H1 (cell line): Measurements from ENCODE around the gene TIMM10B. TPM values are rescaled to one million over a fixed set of nuclear protein-coding genes. Genes with fewer than 3 reads are reported as not detected.

Experiments used
- CTCF ChIA-PET: fragments of 300-600 bp; sonication (Branson Sonifier 250); formaldehyde crosslinking; loops from one replicate; lab custom pipeline; 2021; ENCODE audit not compliant: partially characterized antibody; lab: Charles Lee
- POLR2A ChIA-PET: fragments of 300-600 bp; sonication (Branson Sonifier 250); formaldehyde crosslinking; loops from one replicate; lab custom pipeline; 2021; ENCODE audit warnings: inconsistent platforms; ENCODE audit not compliant: partially characterized antibody; lab: Charles Lee
- DNase-seq, 2 experiments: peaks; one replicate each; pipeline versions ENCODE4 v3.0.0 to v3.0.0-alpha.2; 2010 to 2022; ENCODE audit warnings: low spot score in 2 of 2, low read depth in 1 of 2, mixed read lengths in 1 of 2
- FAIRE-seq: peaks from 2 replicates; lab custom pipeline; 2011; peaks lifted over from hg19 to GRCh38; lab: Jason Lieb, UNC
- H2AFZ ChIP-seq: 2 replicates; pipeline ENCODE4 v1.8.1; 2012; ENCODE audit warnings: low read length, inconsistent platforms
- H2AK5ac ChIP-seq: 2 replicates; pipeline ENCODE4 v1.6.1; 2013; ENCODE audit warnings: low read depth, low read length
- H2BK120ac ChIP-seq: replicated peaks from 2 replicates; pipeline ENCODE3; 2013; ENCODE audit warnings: low read depth, low read length, inconsistent platforms
- H2BK12ac ChIP-seq: 2 replicates; pipeline ENCODE4 v1.6.1; 2013; ENCODE audit warnings: low read depth, low read length
- H2BK15ac ChIP-seq: 2 replicates; pipeline ENCODE4 v1.6.1; 2013; ENCODE audit warnings: low read length
- H2BK20ac ChIP-seq: 2 replicates; pipeline ENCODE4 v1.6.1; 2013; ENCODE audit warnings: low read length
- H2BK5ac ChIP-seq: 2 replicates; pipeline ENCODE4 v1.6.1; 2013; ENCODE audit warnings: low read depth, low read length
- H3K14ac ChIP-seq: 2 replicates; pipeline ENCODE4 v1.6.1; 2013; ENCODE audit warnings: inconsistent platforms; ENCODE audit not compliant: insufficient read length
- H3K18ac ChIP-seq: 2 replicates; pipeline ENCODE4 v1.6.1; 2013; ENCODE audit warnings: low read length; ENCODE audit errors: extremely low read depth
- H3K23ac ChIP-seq: 2 replicates; pipeline ENCODE4 v1.6.1; 2013; ENCODE audit warnings: inconsistent platforms; ENCODE audit not compliant: insufficient read length
- H3K23me2 ChIP-seq: 2 replicates; pipeline ENCODE4 v1.6.1; 2013; ENCODE audit warnings: low read depth, low read length
- H3K27ac ChIP-seq: 2 replicates; pipeline ENCODE4 v1.6.1; 2011; ENCODE audit warnings: low read depth, low read length, inconsistent platforms
- H3K27me3 ChIP-seq, 4 experiments: replicated peaks in 1 of 4; 1 replicate in 1 of 4; 2 replicates in 3 of 4; pipeline versions ENCODE4 v1.6.1 to v1.8.1; 2011 to 2013; ENCODE audit warnings: low read length in 3 of 4, mild to moderate bottlenecking in 3 of 4, inconsistent platforms in 2 of 4, mixed read lengths in 2 of 4, moderate library complexity in 1 of 4; ENCODE audit not compliant: control insufficient read depth in 3 of 4, insufficient read depth in 3 of 4; ENCODE audit errors: extremely low read depth in 1 of 4
- H3K36me3 ChIP-seq, 4 experiments: 2 replicates each; pipeline versions ENCODE4 v1.6.1 to v1.8.1; 2011 to 2013; ENCODE audit warnings: mild to moderate bottlenecking in 4 of 4, low read length in 3 of 4, moderate library complexity in 2 of 4, control low read depth in 1 of 4, inconsistent platforms in 1 of 4; ENCODE audit not compliant: insufficient read depth in 4 of 4, control insufficient read depth in 2 of 4
- H3K4ac ChIP-seq: replicated peaks from 2 replicates; pipeline ENCODE3; 2013; ENCODE audit warnings: low read length, low read depth, mixed read lengths, inconsistent platforms; ENCODE audit not compliant: insufficient read length
- H3K4me1 ChIP-seq, 4 experiments: replicated peaks in 1 of 4; 1 replicate in 1 of 4; 2 replicates in 3 of 4; pipeline versions ENCODE4 v1.6.1 to v1.8.1; 2011 to 2013; ENCODE audit warnings: low read length in 3 of 4, inconsistent platforms in 2 of 4, mixed read lengths in 1 of 4; ENCODE audit not compliant: insufficient read depth in 4 of 4, control insufficient read depth in 3 of 4
- H3K4me2 ChIP-seq, 2 experiments: 2 replicates each; pipeline versions ENCODE4 v1.6.1 to v1.8.1; 2011 to 2013; ENCODE audit warnings: low read depth in 2 of 2, low read length in 2 of 2, control low read depth in 1 of 2, inconsistent platforms in 1 of 2, mild to moderate bottlenecking in 1 of 2; ENCODE audit not compliant: insufficient read depth in 1 of 2
- H3K4me3 ChIP-seq, 4 experiments: fragments of 200-600, 300-600 bp in 1 of 4; sonication (generic), shearing (Covaris generic), sonication (Bioruptor Twin) in 1 of 4; 2 replicates each; pipeline versions ENCODE4 v1.5.1 to v1.8.1; 2011 to 2016; ENCODE audit warnings: low read length in 4 of 4, low read depth in 3 of 4, control low read depth in 2 of 4, inconsistent platforms in 2 of 4, mild to moderate bottlenecking in 2 of 4, mixed read lengths in 1 of 4, moderate library complexity in 1 of 4; ENCODE audit not compliant: insufficient read depth in 2 of 4; ENCODE audit errors: extremely low read depth in 1 of 4
- H3K56ac ChIP-seq: replicated peaks from 2 replicates; pipeline ENCODE3; 2013; ENCODE audit warnings: low read depth, mild to moderate bottlenecking, mixed read lengths, low read length, inconsistent platforms; ENCODE audit not compliant: insufficient read length
- H3K79me1 ChIP-seq: 2 replicates; pipeline ENCODE4 v1.6.1; 2013; ENCODE audit warnings: low read depth, low read length, control low read depth
- H3K79me2 ChIP-seq, 2 experiments: 2 replicates each; pipeline versions ENCODE4 v1.6.1 to v1.8.1; 2012 to 2013; ENCODE audit warnings: low read length in 2 of 2, mild to moderate bottlenecking in 2 of 2, inconsistent platforms in 1 of 2; ENCODE audit not compliant: insufficient read depth in 2 of 2, control insufficient read depth in 1 of 2
- H3K9ac ChIP-seq, 4 experiments: replicated peaks in 1 of 4; 1 replicate in 1 of 4; 2 replicates in 3 of 4; pipeline versions ENCODE4 v1.6.1 to v1.8.1; 2011 to 2013; ENCODE audit warnings: low read depth in 3 of 4, low read length in 3 of 4, control low read depth in 2 of 4, mild to moderate bottlenecking in 2 of 4, moderate library complexity in 2 of 4, inconsistent platforms in 1 of 4; ENCODE audit errors: extremely low read depth in 1 of 4
- H3K9me3 ChIP-seq, 2 experiments: 2 replicates each; pipeline versions ENCODE4 v1.6.1 to v1.8.1; 2012 to 2013; ENCODE audit warnings: mild to moderate bottlenecking in 2 of 2, moderate library complexity in 2 of 2, control low read depth in 1 of 2, inconsistent platforms in 1 of 2, low read depth in 1 of 2, low read length in 1 of 2, mixed read lengths in 1 of 2; ENCODE audit not compliant: insufficient read depth in 2 of 2
- H4K20me1 ChIP-seq, 2 experiments: replicated peaks in 1 of 2; 2 replicates each; pipeline versions ENCODE3 to v1.8.1; 2011 to 2013; ENCODE audit warnings: inconsistent platforms in 2 of 2, low read length in 2 of 2, mild to moderate bottlenecking in 1 of 2; ENCODE audit not compliant: insufficient read depth in 2 of 2, control insufficient read depth in 1 of 2
- H4K5ac ChIP-seq: 2 replicates; pipeline ENCODE4 v1.6.1; 2013; ENCODE audit warnings: low read length, low read depth, mixed read lengths, inconsistent platforms; ENCODE audit not compliant: insufficient read length
- H4K8ac ChIP-seq: 2 replicates; pipeline ENCODE4 v1.8.0; 2013; ENCODE audit warnings: mild to moderate bottlenecking, moderate library complexity, low read length, inconsistent platforms; ENCODE audit not compliant: insufficient read depth; ENCODE audit errors: extremely low read depth
- H4K91ac ChIP-seq: replicated peaks from 2 replicates; pipeline ENCODE3; 2013; ENCODE audit warnings: low read length, mixed read lengths, inconsistent platforms; ENCODE audit not compliant: insufficient read length
- BACH1 ChIP-seq: IDR thresholded peaks from 2 replicates; pipeline ENCODE4 v1.6.1; 2012; ENCODE audit warnings: low read length, improper control_type of control experiment
- EP300 ChIP-seq, 2 experiments: IDR thresholded peaks; 1 replicate in 1 of 2; 2 replicates in 1 of 2; pipeline ENCODE4 v1.6.1; 2011 to 2012; ENCODE audit warnings: low read depth in 2 of 2, low read length in 2 of 2, mild to moderate bottlenecking in 2 of 2, borderline replicate concordance in 1 of 2, inconsistent platforms in 1 of 2, moderate library complexity in 1 of 2
- WGBS, 2 experiments: shearing (Covaris generic) in 1 of 2; methylation state at CpG; one replicate each; pipeline versions ENCODE4 v1.1.6 to v1.1.7; 2013 to 2015; ENCODE audit warnings: low lambda C conversion rate in 2 of 2, mixed read lengths in 2 of 2, inconsistent platforms in 1 of 2, low coverage in 1 of 2, missing lambda C conversion rate in 1 of 2; ENCODE audit not compliant: insufficient replicate concordance in 2 of 2, insufficient coverage in 1 of 2, insufficient read length in 1 of 2; ENCODE audit errors: extremely low coverage in 1 of 2, missing lambda C conversion rate in 1 of 2; 5-methylcytosine and 5-hydroxymethylcytosine counted together
- polyA plus RNA-seq, 7 experiments: library from polyadenylated mRNA; depleted of rRNA in 3 of 7; stranded (reverse) in 5 of 7; unstranded in 2 of 7; fragments of >200 nt in 5 of 7; fragments of 200-250 nt in 2 of 7; gene quantifications; 1 replicate in 5 of 7; 2 replicates in 1 of 7; 4 replicates in 1 of 7; pipeline versions ENCODE4 v1.2.1 to v1.2.3, GENCODE V29; 2011 to 2013; ENCODE audit warnings: missing spikeins in 2 of 7, mixed read lengths in 2 of 7
- total RNA-seq: library from RNA; stranded (reverse); fragmentation: NEBNext Ultra II Directional; extraction: Animal tissue kit (Norgen Biotek cat#: 25700); gene quantifications from 2 replicates; pipeline ENCODE4 v1.2.1, GENCODE V29; 2021

The TIMM10B gene
- total and polyA plus RNA-seq, 2 of the 8 experiments (the other 6 are each of a cell fraction or from before 2014, with no cell fraction given) = 38.2 to 47.8 TPM

- Histone ChIP-seq H3K4ac (no peak overlapping the region), H2AK5ac (no peak overlapping the region), H2BK12ac (no peak overlapping the region), H3K23me2 (no peaks in the 10 kb centered on the region)
- no peak for DNase-seq
- TF ChIP-seq BACH1 = no peak
- TF ChIP-seq EP300 (IDR thresholded peaks at IDR 0.05; ENCODE audit: borderline replicate concordance in 1 of 2, low read depth in 2 of 2, low read length in 2 of 2) = no peak
- TF ChIP-seq, all 59 proteins: peak for 0
- no peak overlapping the region for H4K5ac ChIP-seq
- no peaks in the 10 kb centered on the region for H3K4me1 ChIP-seq
- no peak overlapping the region for H3K27ac ChIP-seq
- H3K36me3 ChIP-seq = peaks cover 0 to 2% (median 0%) of the 10 kb centered on the region in 4 experiments; a peak in 5 of 8 replicates
- no peaks in the 10 kb centered on the region for H4K20me1 ChIP-seq
- H4K8ac ChIP-seq = no peak overlapping the region
- no peak overlapping the region for H2BK120ac ChIP-seq
- H2BK15ac ChIP-seq = no peak overlapping the region
- H3K79me1 ChIP-seq = no peaks in the 10 kb centered on the region
- H4K91ac ChIP-seq = no peak overlapping the region
- H3K4me2 ChIP-seq = no peak overlapping the region
- no peaks in the 10 kb centered on the region for H3K79me2 ChIP-seq
- H3K9ac ChIP-seq = no peak overlapping the region
- no peak overlapping the region for H2BK20ac ChIP-seq
- FAIRE-seq = no peak
- H2AFZ ChIP-seq = no peak overlapping the region
- H3K23ac ChIP-seq = no peak overlapping the region
- H2BK5ac ChIP-seq = no peak overlapping the region
- POLR2A ChIA-PET = interaction anchor here (1.5 to 2.1 kb wide), 2 partner anchors 15 to 23 kb away, joined by 5 to 6 read pairs; partner anchors contain the start of genes ARFIP2 and TIMM10B
- WGBS, 2 experiments = 81% methylated on average over 3 of the region's 3 CpGs; no CpG with 5 or more reads in 1 of the 2 experiments
- H3K14ac ChIP-seq = no peak overlapping the region
- H3K18ac ChIP-seq = no peak overlapping the region
- H3K9me3 ChIP-seq = no peaks in the 10 kb centered on the region
- H3K4me3 ChIP-seq = no peak overlapping the region
- no peak overlapping the region for H3K56ac ChIP-seq
- CTCF ChIA-PET = interaction anchor here (0.9 to 6.8 kb wide), 19 partner anchors 10 to 179 kb away, joined by 3 to 107 read pairs (median 6); partner anchors contain the start of genes HPX and MRPL17
- no peaks in the 10 kb centered on the region for H3K27me3 ChIP-seq
These were observed 22.9 kb downstream of the TIMM10B start for GRCh38 chr11:6504166-6504565.
